HCT116 (cell line): ENCODE data around the gene NEK6. TPM values are rescaled to one million over a fixed set of nuclear protein-coding genes. Genes with fewer than 3 reads are reported as not detected.

Experiments
- ATAC-seq: fragments of 200-7000 bp; cut with Tn5 transposase; 2 replicates; pipeline ENCODE4 v1.9.1; 2020; ENCODE audit warnings: mild to moderate bottlenecking, moderate library complexity
- BruUV-seq: library from RNA; stranded (reverse); fragments of 400-500 nt; replicated peaks from 2 replicates; lab custom pipeline; 2021; lab: Mats Ljungman, UMichigan
- CTCF ChIA-PET: fragments of 300-600 bp; sonication (Branson Sonifier 250); formaldehyde crosslinking; loops from one replicate; lab custom pipeline; 2021; ENCODE audit warnings: antibody characterized with exemption; lab: Charles Lee
- POLR2A ChIA-PET: fragments of 300-600, 350-600 bp; sonication (Branson Sonifier 250); formaldehyde crosslinking; loops from one replicate; lab custom pipeline; 2021; ENCODE audit warnings: antibody characterized with exemption; lab: Charles Lee
- RAD21 ChIA-PET, 2 experiments: fragments of 300-600 bp; sonication (Branson Sonifier 250); formaldehyde crosslinking; loops; one replicate each; lab custom pipeline; 2023; ENCODE audit warnings: low total read pairs in 2 of 2; ENCODE audit not compliant: uncharacterized antibody in 2 of 2, unreplicated experiment in 2 of 2, low non-redundant PET in 1 of 2; lab: Charles Lee
- DNase-seq: peaks from one replicate; pipeline ENCODE4 v3.0.0-alpha.2; 2010; ENCODE audit warnings: low read depth, low spot score
- H2AFZ ChIP-seq: fragments of 200-600 bp; shearing (Covaris generic), sonication (generic); 2 replicates; pipeline ENCODE4 v1.6.1; 2017; ENCODE audit warnings: low read depth, mixed run types, mixed read lengths, antibody characterized with exemption, low read length; ENCODE audit not compliant: poor library complexity, severe bottlenecking
- H3K27ac ChIP-seq: 2 replicates; pipeline ENCODE4 v1.5.1; 2012; ENCODE audit warnings: low read depth, low read length
- H3K27me3 ChIP-seq: fragments of 200-600 bp; sonication (generic); 2 replicates; pipeline ENCODE4 v1.6.1; 2016; ENCODE audit warnings: mixed run types, low read length, mixed read lengths; ENCODE audit not compliant: insufficient read depth
- H3K36me3 ChIP-seq, 2 experiments: fragments of 200-500 bp in 1 of 2; fragments of 200-600 bp in 1 of 2; sonication (Bioruptor generic) in 1 of 2; sonication (generic) in 1 of 2; 2 replicates each; pipeline versions ENCODE4 v1.5.1 to v1.6.1; 2014 to 2016; ENCODE audit warnings: low read length in 2 of 2, inconsistent platforms in 1 of 2, mixed read lengths in 1 of 2, mixed run types in 1 of 2; ENCODE audit not compliant: insufficient read depth in 2 of 2, control insufficient read depth in 1 of 2
- H3K4me1 ChIP-seq, 2 experiments: fragments of 200-600 bp in 1 of 2; sonication (generic) in 1 of 2; 2 replicates each; pipeline versions ENCODE4 v1.5.1 to v1.6.1; 2012 to 2017; ENCODE audit warnings: low read length in 2 of 2, inconsistent platforms in 1 of 2, mild to moderate bottlenecking in 1 of 2, mixed read lengths in 1 of 2, mixed run types in 1 of 2, moderate library complexity in 1 of 2; ENCODE audit not compliant: insufficient read depth in 2 of 2, control insufficient read depth in 1 of 2
- H3K4me2 ChIP-seq: fragments of 200-600 bp; sonication (generic); 2 replicates; pipeline ENCODE4 v1.6.1; 2017; ENCODE audit warnings: mixed run types, low read length, mixed read lengths
- H3K4me3 ChIP-seq, 2 experiments: fragments of 200-600 bp in 1 of 2; sonication (generic) in 1 of 2; replicated peaks in 1 of 2; 2 replicates each; pipeline ENCODE4 v1.5.1; 2011 to 2016; ENCODE audit warnings: low read length in 2 of 2, control low read depth in 1 of 2, low read depth in 1 of 2, mild to moderate bottlenecking in 1 of 2, mixed read lengths in 1 of 2, mixed run types in 1 of 2
- H3K79me2 ChIP-seq: fragments of 200-600 bp; sonication (generic); 2 replicates; pipeline ENCODE4 v1.6.1; 2017; ENCODE audit warnings: mild to moderate bottlenecking, mixed run types, low read length, moderate library complexity, mixed read lengths; ENCODE audit not compliant: insufficient read depth
- H3K9ac ChIP-seq: fragments of 200-600 bp; sonication (generic); 2 replicates; pipeline ENCODE4 v1.6.1; 2016; ENCODE audit warnings: low read length, mixed read lengths
- H3K9me2 ChIP-seq: fragments of 200-600 bp; sonication (generic), shearing (Covaris generic); 2 replicates; pipeline ENCODE4 v1.6.1; 2017; ENCODE audit warnings: mixed run types, mild to moderate bottlenecking, moderate library complexity; ENCODE audit not compliant: insufficient read depth
- H3K9me3 ChIP-seq, 2 experiments: fragments of 200-500 bp in 1 of 2; fragments of 200-600 bp in 1 of 2; sonication (Bioruptor generic) in 1 of 2; sonication (generic) in 1 of 2; 2 replicates each; pipeline ENCODE4 v1.6.1; 2014 to 2017; ENCODE audit warnings: low read length in 2 of 2, mixed read lengths in 2 of 2, inconsistent platforms in 1 of 2, low read depth in 1 of 2, mild to moderate bottlenecking in 1 of 2, mixed run types in 1 of 2, moderate library complexity in 1 of 2; ENCODE audit not compliant: control insufficient read depth in 1 of 2, insufficient read depth in 1 of 2
- H4K20me1 ChIP-seq: fragments of 200-600 bp; sonication (generic), shearing (Covaris generic); 2 replicates; pipeline ENCODE4 v1.6.1; 2017; ENCODE audit warnings: mixed run types, mild to moderate bottlenecking, moderate library complexity; ENCODE audit not compliant: insufficient read depth
- CBX3 ChIP-seq: IDR thresholded peaks from 2 replicates; pipeline ENCODE4 v1.6.1; 2012; ENCODE audit warnings: low read depth
- CEBPB ChIP-seq: IDR thresholded peaks from 2 replicates; pipeline ENCODE4 v1.6.1; 2012; ENCODE audit warnings: low read depth
- CTCF ChIP-seq, 3 experiments: fragments of 200-600 bp in 1 of 3; sonication (generic) in 1 of 3; IDR thresholded peaks in 2 of 3; conservative IDR thresholded peaks in 1 of 3; 2 replicates each; pipeline ENCODE4 v1.5.1; 2012 to 2017; ENCODE audit warnings: low read depth in 2 of 3, low read length in 2 of 3, antibody characterized with exemption in 1 of 3, borderline replicate concordance in 1 of 3, control low read depth in 1 of 3, mild to moderate bottlenecking in 1 of 3, mixed read lengths in 1 of 3, mixed run types in 1 of 3, moderate library complexity in 1 of 3; ENCODE audit not compliant: insufficient read depth in 1 of 3
- EGR1 ChIP-seq: IDR thresholded peaks from 2 replicates; pipeline ENCODE4 v1.6.1; 2012; ENCODE audit warnings: low read depth
- ELF1 ChIP-seq: IDR thresholded peaks from 2 replicates; pipeline ENCODE4 v1.6.1; 2012; ENCODE audit warnings: low read depth, borderline replicate concordance
- EZH2phosphoT487 ChIP-seq: fragments of 200-600 bp; IDR thresholded peaks from 2 replicates; pipeline ENCODE4 v1.6.1; 2018; ENCODE audit warnings: antibody characterized with exemption, borderline replicate concordance
- JUND ChIP-seq: IDR thresholded peaks from 2 replicates; pipeline ENCODE4 v1.6.1; 2012
- MAX ChIP-seq: IDR thresholded peaks from 2 replicates; pipeline ENCODE4 v1.6.1; 2012
- POLR2A ChIP-seq: IDR thresholded peaks from 2 replicates; pipeline ENCODE4 v1.7.0; 2011; ENCODE audit warnings: borderline replicate concordance; ENCODE audit not compliant: insufficient read depth, insufficient read length; ENCODE audit errors: extremely low read depth
- POLR2AphosphoS5 ChIP-seq: IDR thresholded peaks from 2 replicates; pipeline ENCODE4 v1.6.1; 2011; ENCODE audit warnings: mild to moderate bottlenecking, low read depth, low read length, moderate library complexity
- RAD21 ChIP-seq: IDR thresholded peaks from 2 replicates; pipeline ENCODE4 v1.6.1; 2012; ENCODE audit warnings: low read depth, mild to moderate bottlenecking
- SRF ChIP-seq: IDR thresholded peaks from 2 replicates; pipeline ENCODE4 v1.6.1; 2012; ENCODE audit warnings: low read depth
- ZFX ChIP-seq: fragments of 450-650 bp; IDR thresholded peaks from 2 replicates; pipeline ENCODE4 v1.6.1; 2017
- intact Hi-C: fragments of 100-400 bp; cut with micrococcal nuclease; formaldehyde crosslinking; loops from 2 replicates; pipeline ENCODE4 v1.10.0; 2022
- total RNA-seq: library from RNA; stranded (reverse); gene quantifications from one replicate; pipeline ENCODE4 v1.2.1, GENCODE V29; 2021; ENCODE audit not compliant: unreplicated experiment

NEK6 gene
- total RNA-seq, 1 experiment from 2014 or later = 40.8 TPM

GRCh38 chr9:124272979-124273378, 15.2 kb downstream of the NEK6 start:
- Histone ChIP-seq H3K9me2 (no peaks in the 10 kb centered on the region), H3K9me3 (no peaks in the 10 kb centered on the region), H3K27me3 (no peaks in the 10 kb centered on the region), H3K4me3 (no peak overlapping the region), H4K20me1 (peaks cover 7% of the 10 kb centered on the region; the same call in 1 of the 2 replicates), H3K79me2 (peaks cover 91% of the 10 kb centered on the region), H3K4me2 (no peak overlapping the region), H3K9ac (no peak overlapping the region)
- RAD21 ChIA-PET = no interaction called here
- BruUV-seq = no TSS peak
- intact Hi-C loops = no loop called here
- POLR2A ChIA-PET = no interaction called here
- ATAC-seq = no peak
- no peak for TF ChIP-seq SRF
- no peak for TF ChIP-seq ZFX
- no peak for TF ChIP-seq EGR1
- no peak for TF ChIP-seq CTCF (IDR thresholded peaks at IDR 0.05 in 2 of 3, conservative IDR thresholded peaks at IDR 0.05 in 1 of 3; ENCODE audit: borderline replicate concordance in 1 of 3, insufficient read depth in 1 of 3, low read depth in 2 of 3, low read length in 2 of 3)
- no peak for TF ChIP-seq CEBPB
- TF ChIP-seq CBX3 = no peak
- no peak for TF ChIP-seq POLR2AphosphoS5
- TF ChIP-seq, all 23 proteins: peak for 0
- no peak for DNase-seq
- H3K27ac ChIP-seq = no peak overlapping the region
- CTCF ChIA-PET = no interaction called here
- H3K36me3 ChIP-seq = no peaks in the 10 kb centered on the region
- H2AFZ ChIP-seq = no peak overlapping the region
- H3K4me1 ChIP-seq = peaks cover 0 to 5% of the 10 kb centered on the region in 2 experiments; a peak in 1 of 4 replicates

GRCh38 chr9:124273427-124274160, 15.8 kb downstream of the NEK6 start:
- H3K27ac ChIP-seq = no peak overlapping the region
- ATAC-seq (no peak), DNase-seq (no peak)
- no TSS peak for BruUV-seq
- intact Hi-C loops = no loop called here
- H3K36me3 ChIP-seq = no peaks in the 10 kb centered on the region
- H3K27me3 ChIP-seq = no peaks in the 10 kb centered on the region
- H3K9me2 ChIP-seq = no peaks in the 10 kb centered on the region
- TF ChIP-seq MAX = no peak
- TF ChIP-seq ZFX = no peak
- no peak for TF ChIP-seq EZH2phosphoT487
- no peak for TF ChIP-seq POLR2A
- TF ChIP-seq ELF1 = no peak
- no peak for TF ChIP-seq RAD21
- TF ChIP-seq JUND = no peak
- TF ChIP-seq POLR2AphosphoS5 = no peak
- H3K79me2 ChIP-seq = peaks cover 91% of the 10 kb centered on the region
- 0 out of 2 replicates have a peak, but pooled peaks cover 1% of the 10 kb centered on the region for H4K20me1 ChIP-seq
- no peak overlapping the region for H3K4me2 ChIP-seq
- no peak overlapping the region for H2AFZ ChIP-seq
- ChIA-PET CTCF (no interaction called here), POLR2A (no interaction called here), RAD21 (no interaction called here)
- H3K9ac ChIP-seq = no peak overlapping the region
- no peaks in the 10 kb centered on the region for H3K9me3 ChIP-seq
- no peak overlapping the region for H3K4me3 ChIP-seq
- H3K4me1 ChIP-seq = peaks cover 0 to 12% of the 10 kb centered on the region in 2 experiments; a peak in 1 of 4 replicates
